Measurements from ENCODE around the gene TBC1D10B.
"Not testable (repeated sequence)": the region's sequence is repeated elsewhere in the genome, so short reads cannot be mapped to it uniquely, and the experiment has no call there.

TBC1D10B gene

DNA sequence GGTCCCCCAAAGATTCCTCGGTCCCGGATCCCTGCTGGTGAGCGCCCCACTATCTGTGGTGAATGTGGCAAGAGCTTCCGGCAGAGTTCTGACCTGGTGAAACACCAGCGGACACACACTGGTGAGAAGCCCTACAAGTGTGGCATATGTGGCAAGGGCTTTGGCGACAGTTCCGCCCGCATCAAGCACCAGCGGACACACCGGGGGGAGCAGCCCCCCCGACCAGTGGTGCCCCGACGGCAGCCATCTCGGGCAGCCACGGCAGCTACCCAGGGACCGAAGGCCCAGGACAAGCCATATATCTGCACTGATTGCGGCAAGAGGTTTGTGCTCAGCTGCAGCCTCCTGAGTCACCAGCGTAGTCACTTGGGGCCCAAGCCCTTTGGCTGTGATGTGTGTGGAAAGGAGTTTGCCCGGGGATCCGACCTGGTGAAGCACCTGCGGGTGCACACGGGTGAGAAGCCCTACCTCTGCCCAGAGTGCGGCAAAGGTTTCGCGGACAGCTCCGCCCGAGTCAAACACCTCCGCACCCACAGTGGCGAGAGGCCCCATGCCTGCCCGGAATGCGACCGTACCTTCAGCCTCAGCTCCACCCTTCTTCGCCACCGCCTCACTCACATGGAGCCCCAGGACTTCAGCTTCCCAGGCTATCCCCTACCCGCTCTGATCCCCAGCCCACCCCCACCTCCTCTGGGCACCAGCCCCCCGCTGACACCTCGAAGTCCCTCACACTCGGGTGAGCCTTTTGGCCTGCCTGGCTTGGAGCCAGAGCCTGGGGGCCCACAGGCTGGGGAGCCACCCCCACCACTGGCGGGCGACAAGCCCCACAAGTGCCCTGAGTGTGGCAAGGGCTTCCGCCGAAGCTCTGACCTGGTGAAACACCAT is 27.7 kb upstream of the TBC1D10B start:
- no peak for DNase-seq (ENCODE audit: low read depth in 2 of 2)

DNA sequence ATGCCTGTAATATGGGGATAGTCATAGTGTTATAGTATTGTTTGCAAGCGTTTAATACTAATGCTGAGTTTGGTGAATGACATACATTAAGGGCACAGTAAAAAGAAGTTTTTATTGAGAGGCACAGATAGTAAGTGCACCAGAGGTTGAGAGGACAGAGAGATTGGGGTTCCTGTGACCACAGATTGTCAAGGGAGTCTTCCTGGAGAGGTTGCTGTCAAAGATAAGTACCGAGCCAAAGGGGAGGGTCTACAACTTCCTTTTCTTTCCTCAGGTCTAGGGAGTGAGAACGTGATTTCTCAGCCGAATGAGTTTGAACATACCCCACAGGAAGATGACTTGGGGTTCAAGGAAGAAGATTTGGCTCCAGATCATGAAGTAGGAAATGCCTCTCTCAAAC is 26.8 kb upstream of the TBC1D10B start:
- no peak for DNase-seq (ENCODE audit: low read depth in 2 of 2)

DNA sequence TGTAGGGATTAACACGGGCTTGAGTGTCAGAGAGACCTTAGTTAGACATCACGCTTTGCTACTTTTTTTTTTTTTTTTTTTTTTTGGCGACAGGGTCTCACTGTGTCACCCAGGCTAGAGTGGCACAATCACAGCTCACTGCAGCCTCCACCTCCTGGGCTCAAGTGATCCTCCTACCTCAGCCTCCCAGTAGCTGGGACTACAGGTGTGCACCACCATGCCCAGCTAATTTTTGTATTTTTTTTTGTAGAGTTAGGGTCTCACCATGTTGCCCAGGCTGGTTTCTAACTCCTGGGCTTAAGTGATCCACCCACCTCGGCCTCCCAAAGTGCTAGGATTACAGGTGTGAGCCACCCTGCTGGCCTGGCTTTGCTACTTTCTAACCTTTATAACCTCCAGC is 26.3 kb upstream of the TBC1D10B start:
- not testable (repeated sequence) for DNase-seq (ENCODE audit: low read depth in 2 of 2)

DNA sequence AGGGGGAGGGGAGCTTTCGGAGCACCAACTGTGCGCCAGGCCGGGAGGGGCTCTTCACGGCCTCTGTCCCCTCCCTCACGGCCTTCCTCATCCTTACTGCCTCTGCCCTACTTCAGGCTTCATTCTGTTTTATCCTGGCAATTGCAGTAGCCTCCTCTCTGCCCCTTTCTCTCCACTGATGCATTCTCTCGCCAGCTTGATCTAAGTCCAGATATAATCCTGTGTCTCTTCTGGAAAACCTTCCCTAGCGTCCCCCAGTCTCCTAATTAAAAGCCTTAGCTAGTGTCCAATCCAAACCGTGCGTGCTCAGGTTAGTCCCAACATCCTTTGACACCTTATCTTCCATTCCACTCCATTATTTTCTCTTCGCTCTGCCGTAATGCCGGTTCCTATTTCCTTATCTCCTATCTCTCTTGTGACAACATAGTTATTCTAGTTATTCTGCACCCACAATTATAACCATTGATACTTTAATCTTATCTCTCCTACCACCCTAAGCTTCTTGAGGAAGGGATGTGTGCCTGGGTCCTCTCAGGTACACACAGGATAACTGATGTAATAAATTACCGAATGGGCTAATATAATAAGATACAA is 25.8 kb upstream of the TBC1D10B start:
- no peak for DNase-seq (ENCODE audit: low read depth in 2 of 2)

DNA sequence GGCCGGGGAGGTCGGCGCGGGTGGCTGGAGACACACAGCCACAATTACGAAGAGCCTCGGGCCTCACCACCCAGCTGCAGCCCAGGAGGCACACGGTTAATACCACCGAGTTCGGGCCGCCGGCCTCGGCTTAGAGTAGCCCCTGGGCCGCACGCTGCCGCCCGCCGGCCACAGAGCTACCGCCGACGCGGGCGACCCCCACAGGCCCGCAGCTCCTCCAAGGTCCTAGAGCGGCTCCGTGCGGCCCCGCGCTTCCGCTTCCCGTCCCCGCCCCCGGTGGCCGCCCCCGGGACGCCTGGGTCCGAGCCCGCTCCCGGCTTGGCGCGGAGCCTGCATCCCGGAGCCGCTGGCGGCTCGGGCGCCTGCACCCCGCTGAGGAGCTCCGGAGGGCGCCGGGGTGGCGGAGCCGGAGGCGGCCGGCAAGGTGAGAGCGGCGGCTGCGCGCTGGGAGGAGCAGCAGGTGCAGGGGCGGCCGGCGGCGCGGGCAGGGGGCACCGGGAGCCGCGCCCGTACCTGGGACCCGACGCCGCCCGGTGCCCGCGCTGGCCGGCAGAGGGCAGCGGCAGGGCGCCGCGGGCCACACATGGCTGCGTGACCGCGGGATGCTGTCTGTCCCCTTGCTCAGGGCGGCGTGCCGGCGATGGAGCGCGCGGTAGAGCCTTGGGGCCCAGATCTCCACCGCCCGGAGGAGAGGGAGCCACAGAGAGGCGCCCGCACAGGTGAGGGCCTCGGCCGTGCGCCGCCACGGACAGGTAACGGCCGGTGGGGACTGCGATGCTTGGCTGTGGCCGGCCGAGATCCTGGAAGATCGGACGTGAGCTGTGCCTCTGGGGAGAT is 25.1 kb upstream of the TBC1D10B start, which contains the start of gene ZNF48:
ZNF48 (plus strand) TSS at position 266 of the 837 bp plus-strand sequence; CDS start at position 641, 375 bp downstream.
- DNase-seq (ENCODE audit: low read depth in 2 of 2) = peak; percentile 31 to 43

DNA sequence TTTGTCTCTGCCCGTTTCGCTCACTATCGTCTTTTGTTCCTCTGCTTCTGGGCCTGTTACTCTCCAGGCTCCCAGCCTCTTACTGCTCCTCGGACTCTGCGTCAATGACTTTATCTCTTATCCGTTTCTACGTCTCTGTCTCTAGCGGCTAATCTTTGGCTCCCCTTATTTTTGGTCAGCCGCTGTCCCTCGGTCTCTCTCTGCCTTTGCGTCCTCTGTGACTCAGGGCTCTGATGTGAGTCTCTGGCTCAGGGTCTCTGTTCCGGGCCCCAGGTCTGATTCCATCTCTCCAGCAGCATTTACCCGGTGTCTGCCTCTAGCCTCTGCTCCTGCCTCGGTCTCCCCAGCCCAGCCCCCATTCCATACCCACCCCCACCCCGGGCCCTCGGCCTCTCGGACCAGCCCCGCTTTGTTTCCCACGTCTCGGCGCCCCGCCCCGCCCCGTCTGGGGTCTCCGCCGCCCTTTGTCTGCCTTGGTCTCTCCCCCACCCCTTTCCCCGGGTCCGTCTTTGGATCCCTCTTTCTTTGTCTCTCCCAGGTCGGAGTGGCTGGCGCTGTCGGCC is 24.4 kb upstream of the TBC1D10B start:
- DNase-seq (ENCODE audit: low read depth in 2 of 2) = no peak

DNA sequence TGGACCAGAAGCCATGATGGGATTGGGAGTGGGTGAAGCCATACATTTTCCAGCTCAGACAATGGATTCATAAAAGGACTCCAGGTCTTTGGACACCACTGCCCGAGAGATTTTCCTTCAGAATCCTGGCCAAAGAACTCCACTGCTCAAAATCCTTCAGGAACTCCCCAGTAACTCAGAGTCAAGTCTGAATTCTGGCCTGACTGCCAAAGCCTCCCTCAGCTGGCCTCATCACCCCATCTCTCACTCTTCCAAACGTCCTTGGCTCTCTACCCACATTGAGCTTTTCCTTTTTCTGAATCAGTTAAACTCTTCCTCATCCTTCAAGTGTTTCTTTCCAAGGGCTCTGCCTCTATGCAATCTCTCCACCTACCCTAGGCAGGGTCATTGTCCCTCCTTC is 13.2 kb upstream of the TBC1D10B start:
- no peak for DNase-seq (ENCODE audit: low read depth in 2 of 2)

DNA sequence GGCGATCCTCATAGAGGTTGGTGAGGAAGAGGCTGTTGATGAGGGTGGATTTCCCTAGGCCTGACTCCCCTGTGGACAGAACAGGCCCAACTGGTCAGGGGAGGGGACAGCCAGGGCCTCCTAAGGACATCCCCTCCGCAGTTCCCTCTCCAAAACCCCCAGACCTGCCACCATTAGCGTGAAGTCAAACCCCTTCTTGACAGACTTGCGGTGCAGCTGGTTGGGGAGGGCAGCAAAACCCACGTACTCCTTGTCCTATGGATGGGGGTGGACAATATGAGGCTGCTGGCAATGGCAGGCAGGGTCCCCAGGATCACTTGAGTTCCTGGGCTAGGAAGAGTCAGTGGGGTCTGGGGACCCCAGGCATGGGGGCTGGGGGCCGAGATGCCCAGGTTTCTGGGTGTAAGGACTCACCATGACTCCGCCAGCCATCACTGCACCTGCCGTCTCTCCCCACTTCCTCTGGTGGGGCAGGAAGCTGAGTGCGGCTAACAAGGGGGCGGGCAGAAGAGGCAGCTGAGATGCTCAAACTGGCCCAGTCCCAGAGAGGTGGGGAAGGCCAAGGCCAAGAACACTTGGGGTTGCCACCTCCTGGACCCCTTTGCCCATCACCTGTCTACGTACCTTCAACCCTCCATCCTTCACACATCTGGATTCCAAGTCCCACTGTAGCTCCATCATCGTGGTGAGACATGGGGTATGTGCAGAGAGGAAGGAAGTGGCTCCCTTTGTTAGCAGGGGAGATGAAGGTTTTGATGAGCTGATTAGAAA is 12.0 kb upstream of the TBC1D10B start, which contains the start of gene SEPTIN1:
SEPTIN1 (minus strand) TSS at position 451 of the 771 bp plus-strand sequence; CDS start at position 432, 19 bp downstream.
- DNase-seq (ENCODE audit: low read depth in 2 of 2) = peak; percentile 50 to 75

DNA sequence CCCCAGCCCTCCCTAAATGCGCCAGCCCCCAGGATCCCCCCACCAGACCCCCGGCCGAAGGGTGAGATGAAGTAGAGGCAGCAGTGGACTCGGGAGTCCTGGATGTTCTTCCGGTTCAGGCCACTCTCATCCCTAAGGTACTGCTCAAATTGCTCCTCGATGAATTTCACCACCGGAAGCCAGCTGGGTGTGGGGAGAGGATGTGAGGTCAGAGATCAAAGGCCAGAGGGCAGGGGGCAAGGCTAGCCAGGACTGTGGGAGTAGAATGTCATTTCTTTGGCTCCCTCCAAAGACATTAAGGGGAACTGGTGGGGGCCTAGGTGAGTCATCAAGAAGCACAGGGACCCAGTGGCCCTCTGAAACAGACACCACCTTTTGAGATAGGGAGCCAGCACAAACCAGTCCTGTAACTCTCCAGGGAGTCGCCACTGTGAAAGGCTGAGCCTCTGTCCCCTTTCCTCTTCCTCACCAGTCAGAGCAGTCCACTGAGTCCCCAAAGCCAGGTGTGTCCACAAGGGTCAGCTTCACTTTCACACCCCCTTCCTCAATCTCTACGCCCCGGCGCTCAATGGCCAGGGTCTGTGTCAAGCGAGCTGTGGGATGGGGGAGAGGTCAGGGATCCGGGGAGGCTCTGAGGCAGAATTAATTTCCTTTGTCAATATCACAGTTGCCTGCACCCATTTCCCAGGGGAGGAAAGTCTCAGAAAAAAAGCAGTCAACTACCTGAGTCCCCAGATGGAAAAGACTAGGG is 11.2 kb upstream of the TBC1D10B start:
- DNase-seq (ENCODE audit: low read depth in 2 of 2) = no peak

DNA sequence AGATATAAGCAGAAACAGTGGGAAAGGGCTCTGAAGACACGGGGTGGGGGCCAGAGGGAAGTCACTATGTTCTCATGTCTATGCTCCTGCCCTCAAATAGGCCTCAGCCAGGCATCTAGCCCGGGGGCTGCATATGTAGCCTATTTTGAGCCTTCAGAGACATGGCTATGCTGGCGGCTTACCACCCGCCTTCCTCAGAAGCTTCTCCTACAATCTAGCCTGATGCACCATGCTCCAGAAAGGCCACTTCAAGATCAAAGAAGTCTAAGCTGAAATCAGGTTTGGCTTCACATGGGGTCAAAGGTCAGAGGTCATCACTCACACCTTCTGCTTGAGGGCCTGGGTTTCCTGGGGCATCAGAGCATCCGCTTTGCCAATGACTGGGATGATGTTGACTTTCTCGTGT is 10.5 kb upstream of the TBC1D10B start:
- no peak for DNase-seq (ENCODE audit: low read depth in 2 of 2)

DNA sequence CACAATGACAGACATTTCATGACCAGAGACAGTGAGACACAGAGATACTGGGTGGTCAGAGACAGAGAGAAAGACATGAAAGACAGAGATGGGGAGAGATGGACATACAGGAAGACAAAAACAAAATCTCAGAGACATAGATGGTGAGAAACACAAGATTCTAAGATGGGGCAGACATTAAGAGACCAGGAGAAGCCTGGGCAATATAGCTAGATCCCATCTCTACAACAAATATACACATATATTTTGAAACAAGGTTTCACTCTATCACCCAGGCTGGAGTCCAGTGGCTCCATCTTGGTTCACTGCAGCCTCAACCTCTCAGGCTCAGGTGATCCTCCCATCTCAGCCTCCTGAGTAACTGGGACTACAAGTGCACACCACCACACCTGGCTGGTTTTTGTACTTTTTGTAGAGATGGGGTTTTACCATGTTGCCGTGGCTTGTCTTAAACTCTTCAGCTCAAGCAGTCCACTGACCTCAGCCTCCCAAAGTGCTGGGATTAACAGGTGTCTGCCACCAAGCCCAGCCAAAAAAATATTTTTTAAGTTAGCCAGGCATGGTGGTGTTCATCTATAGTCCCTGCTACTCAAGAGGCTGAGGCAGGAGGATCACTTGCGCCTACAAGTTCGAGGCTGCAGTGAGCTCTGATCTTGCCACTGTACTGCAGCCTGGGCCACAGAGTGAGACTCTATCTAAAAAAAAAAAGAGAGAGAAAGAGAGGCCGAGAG is 9.9 kb upstream of the TBC1D10B start:
- DNase-seq (ENCODE audit: low read depth in 2 of 2) = no peak

DNA sequence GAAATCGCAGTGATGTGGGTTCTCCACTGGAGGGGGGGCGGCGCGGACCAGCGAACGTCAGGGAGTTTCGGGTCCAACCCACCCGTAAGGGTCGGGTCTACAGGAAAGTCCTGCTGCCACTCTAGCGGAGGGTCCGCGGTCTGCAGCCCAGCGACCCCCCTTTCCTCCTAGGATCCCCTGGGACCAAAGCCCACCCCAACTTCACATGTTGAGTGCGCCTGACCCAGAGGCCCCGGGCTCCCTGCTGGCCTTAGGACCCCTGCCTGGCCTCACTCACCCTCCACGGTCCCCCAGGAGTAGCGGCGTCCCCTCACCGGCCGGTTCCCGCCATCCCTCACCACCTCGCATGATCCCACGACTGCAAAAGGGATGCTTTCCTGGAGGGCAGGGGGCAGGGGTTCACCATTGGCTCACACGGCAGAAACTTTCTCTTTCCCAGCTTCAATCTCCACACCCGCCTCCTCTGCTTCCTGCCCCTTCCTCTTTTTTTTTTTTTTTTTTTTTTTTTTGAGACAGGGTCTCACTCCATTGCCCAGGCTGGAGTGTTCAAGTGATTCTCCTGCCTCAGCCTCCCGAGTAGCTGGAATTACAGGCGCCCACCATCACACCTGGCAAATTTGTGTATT is 9.0 kb upstream of the TBC1D10B start:
- no peak for DNase-seq (ENCODE audit: low read depth in 2 of 2)

DNA sequence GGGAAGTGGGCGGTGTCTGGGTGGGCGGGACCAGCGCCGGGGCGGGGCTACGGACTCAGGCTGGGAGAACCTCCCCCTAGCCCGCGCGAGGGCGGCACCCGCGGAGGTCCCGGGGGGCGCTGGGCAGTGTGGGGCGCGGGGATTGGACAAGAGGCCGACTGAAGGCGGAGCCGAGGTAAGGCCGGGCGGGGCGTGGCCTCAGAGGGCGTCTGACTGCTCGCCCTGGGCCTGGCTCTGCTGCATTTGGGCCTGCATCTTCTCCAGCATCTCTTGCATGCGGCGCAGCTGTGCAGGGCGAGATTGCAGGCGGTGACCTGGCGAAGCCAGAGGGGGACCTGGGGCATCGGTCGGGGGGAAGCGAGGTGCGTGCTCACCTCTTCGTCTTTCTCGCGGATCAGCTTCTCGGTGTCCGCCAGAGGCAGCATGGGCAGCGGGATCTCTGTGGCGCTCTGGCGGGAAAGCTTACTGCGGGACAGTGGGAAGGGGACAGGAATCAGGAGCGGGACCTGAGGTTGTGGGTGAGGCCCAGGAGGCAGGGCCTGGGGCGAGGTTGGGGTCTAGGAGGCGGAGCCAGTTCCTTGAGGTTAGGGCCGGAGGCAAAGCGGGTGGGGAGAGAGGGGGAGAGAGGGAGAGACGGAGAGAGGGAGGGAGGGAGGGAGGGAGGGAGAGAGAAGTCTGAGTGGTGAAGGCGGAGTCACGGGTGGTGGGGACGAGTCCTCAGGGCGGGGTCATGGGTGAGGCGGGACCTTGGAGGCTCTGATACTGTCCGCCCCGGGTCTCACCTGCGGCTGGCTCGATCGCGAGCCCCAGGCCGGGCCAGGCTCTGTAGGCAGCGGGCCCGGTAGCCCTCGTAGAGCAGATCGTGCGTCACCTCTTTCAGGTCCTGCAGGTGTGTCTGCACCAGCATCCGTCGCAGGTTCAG is 8.2 kb upstream of the TBC1D10B start:
- DNase-seq (ENCODE audit: low read depth in 2 of 2) = peak; percentile 97 to 99

DNA sequence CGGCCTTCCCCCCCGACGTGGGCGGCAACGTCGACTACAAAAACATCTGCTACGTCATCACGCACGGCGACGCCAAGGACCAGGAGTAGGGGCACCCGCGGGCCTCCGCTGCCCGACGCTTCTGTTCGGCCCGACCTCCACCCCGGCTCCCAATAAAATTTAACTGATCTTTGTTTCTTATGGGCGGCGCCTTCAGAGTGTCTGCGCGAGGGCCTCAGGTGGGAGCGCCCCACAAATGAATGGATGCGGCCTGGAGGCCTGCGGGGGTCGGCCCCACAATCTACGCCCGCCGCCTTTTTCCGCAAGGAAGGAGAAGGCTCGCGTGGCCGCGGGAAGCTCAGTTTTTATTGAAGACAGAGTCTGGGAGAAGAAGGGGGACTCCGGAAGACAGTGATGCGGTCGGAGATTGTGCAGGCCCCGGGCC is 7.5 kb upstream of the TBC1D10B start:
- peak; percentile 70 to 82 for DNase-seq (ENCODE audit: low read depth in 2 of 2)

DNA sequence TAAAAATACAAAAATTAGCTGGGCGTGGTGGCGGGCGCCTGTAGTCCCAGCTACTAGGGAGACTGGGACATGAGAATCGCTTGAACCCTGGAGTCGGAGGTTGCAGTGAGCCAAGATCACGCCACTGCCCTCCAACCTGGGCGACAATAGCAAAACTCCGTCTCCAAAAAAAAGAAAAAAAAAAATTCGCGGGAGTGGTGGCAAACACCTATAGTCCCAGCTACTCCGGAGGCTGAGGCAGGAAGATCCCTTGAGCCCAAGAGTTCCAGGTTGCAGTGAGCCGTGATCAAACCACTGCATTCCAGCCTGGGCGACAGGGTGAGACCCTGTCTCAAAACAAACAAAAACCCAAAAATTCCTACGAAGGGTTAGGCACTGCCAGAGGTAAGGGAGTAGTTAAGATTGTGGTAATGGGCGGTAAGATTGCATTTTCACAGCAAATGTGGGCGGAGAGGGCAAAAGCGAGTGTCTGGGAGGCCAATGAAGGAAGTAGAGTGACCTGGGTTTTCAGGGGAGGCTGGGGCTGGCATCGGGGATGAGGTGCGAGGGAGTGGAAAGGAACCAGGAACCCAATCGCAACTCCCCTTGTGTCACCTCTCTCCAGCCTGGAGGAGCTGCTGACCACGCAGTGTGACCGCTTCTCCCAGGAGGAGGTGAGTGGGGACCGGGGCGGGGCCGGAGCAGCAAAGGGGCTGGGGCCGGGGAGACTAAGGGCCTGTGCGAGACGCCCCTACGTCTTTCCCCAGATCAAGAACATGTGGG is 6.9 kb upstream of the TBC1D10B start:
- DNase-seq (ENCODE audit: low read depth in 2 of 2) = no peak

DNA sequence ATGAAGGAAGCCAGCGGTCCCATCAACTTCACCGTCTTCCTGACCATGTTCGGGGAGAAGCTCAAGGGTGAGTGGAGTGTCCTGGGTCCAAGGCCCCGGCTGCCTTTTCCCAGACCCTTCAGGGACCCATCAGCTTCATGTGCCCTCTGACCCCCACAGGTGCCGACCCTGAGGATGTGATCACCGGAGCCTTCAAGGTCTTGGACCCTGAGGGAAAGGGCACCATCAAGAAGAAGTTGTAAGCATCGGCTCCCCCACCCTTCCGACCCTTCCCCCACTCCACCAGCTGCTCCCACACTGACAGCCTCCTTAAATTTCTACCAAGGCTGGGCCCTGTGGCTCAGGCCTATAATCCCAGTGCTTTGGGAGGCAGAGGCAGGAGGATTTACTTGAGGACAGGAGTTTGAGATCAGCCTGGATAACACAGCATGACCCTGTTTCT is 6.2 kb upstream of the TBC1D10B start:
- DNase-seq (ENCODE audit: low read depth in 2 of 2) = no peak

DNA sequence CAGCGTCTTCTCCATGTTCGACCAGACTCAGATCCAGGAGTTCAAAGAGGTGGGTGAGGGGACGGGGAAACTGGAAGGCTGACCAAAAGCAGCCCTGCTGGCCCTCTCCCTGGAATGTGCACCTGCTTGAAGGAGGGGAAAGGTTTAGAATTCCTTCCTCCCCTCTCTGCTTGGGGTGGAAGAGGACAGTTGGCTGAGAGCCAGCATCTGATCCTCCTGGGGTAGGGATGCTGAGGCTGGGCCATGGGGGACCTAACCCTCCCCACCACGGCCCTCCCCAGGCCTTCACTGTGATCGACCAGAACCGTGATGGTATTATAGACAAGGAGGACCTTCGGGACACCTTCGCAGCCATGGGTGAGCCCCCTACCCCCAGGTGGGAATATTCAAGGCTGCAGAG is 5.6 kb upstream of the TBC1D10B start:
- no peak for DNase-seq (ENCODE audit: low read depth in 2 of 2)

Measured in stimulated activated CD4-positive, alpha-beta T cell treated with anti-CD3 and anti-CD28 coated beads, Interleukin-12 subunit alpha, Interleukin-12 subunit beta, amount 100 ng/mL, for 24 hours (primary cell).